Right lobe of liver (tissue), 4 donors: ENCODE results near the gene KAZN.

Experiments used
- CTCF ChIP-seq, 4 donors: fragments of 200-600 bp in 3 of 4; fragments of 450-650 bp in 1 of 4; IDR thresholded peaks; one replicate each; pipeline versions ENCODE4 v1.5.1 to v1.8.0; 2016 to 2022; ENCODE audit warnings: antibody characterized with exemption in 4 of 4, mild to moderate bottlenecking in 2 of 4
- POLR2A ChIP-seq: fragments of 450-650 bp; IDR thresholded peaks from one replicate; pipeline ENCODE4 v1.6.1; 2017; ENCODE audit warnings: antibody characterized with exemption, mild to moderate bottlenecking
- donor health status: DM: no; HTN: no; CAD: no.
- donor health status: DM: no; HTN: no; CAD: no.
- donor health status: DM: no; HTN: yes; CAD: no.

GRCh38 chr1:14672005-14672404, 73.5 kb downstream of the KAZN start:
- TF ChIP-seq CTCF (IDR thresholded peaks at IDR 0.05): no peak
- no peak for TF ChIP-seq POLR2A
